Neural progenitor cell (in vitro differentiated cells): ENCODE measurements around the gene CDH18. TPM values are rescaled to one million over a fixed set of nuclear protein-coding genes. Genes with fewer than 3 reads are reported as not detected.
"Not testable (repeated sequence)": the region's sequence is repeated elsewhere in the genome, so short reads cannot be mapped to it uniquely, and the experiment has no call there.

ENCODE experiments used
- DNase-seq: peaks from one replicate; pipeline ENCODE4 v3.0.0-alpha.2; 2016; ENCODE audit warnings: low spot score
- H2AFZ ChIP-seq: fragments of 200-600 bp; sonication (generic); replicated peaks from 2 replicates; pipeline ENCODE4 v1.6.1; 2016; ENCODE audit warnings: antibody characterized with exemption
- H3F3A ChIP-seq: fragments of 200-600 bp; sonication (generic); 2 replicates; pipeline ENCODE4 v1.6.1; 2016; ENCODE audit warnings: antibody characterized with exemption, low read depth
- H3K27ac ChIP-seq: fragments of 200-600 bp; sonication (generic); 2 replicates; pipeline ENCODE4 v1.5.1; 2016; ENCODE audit warnings: mild to moderate bottlenecking
- H3K27me3 ChIP-seq: fragments of 200-600 bp; sonication (generic); 2 replicates; pipeline ENCODE4 v1.6.1; 2016; ENCODE audit warnings: mild to moderate bottlenecking, moderate library complexity
- H3K36me3 ChIP-seq: fragments of 200-600 bp; sonication (generic); 2 replicates; pipeline ENCODE4 v1.5.1; 2016
- H3K4me1 ChIP-seq: fragments of 200-600 bp; sonication (generic); 2 replicates; pipeline ENCODE4 v1.6.1; 2016; ENCODE audit warnings: mixed run types
- H3K4me2 ChIP-seq: fragments of 200-600 bp; sonication (generic); 2 replicates; pipeline ENCODE4 v1.6.1; 2016
- H3K4me3 ChIP-seq: fragments of 200-600 bp; sonication (generic); 2 replicates; pipeline ENCODE4 v1.5.1; 2016
- H3K79me2 ChIP-seq: fragments of 200-600 bp; sonication (generic); 2 replicates; pipeline ENCODE4 v1.6.1; 2016; ENCODE audit warnings: low read depth
- H3K9ac ChIP-seq: fragments of 200-600 bp; sonication (generic); 2 replicates; pipeline ENCODE4 v1.6.1; 2016
- H3K9me3 ChIP-seq: fragments of 200-600 bp; sonication (generic); 2 replicates; pipeline ENCODE4 v1.5.1; 2016; ENCODE audit warnings: low read depth
- H4K20me1 ChIP-seq: fragments of 200-600 bp; sonication (generic); 2 replicates; pipeline ENCODE4 v1.6.1; 2016; ENCODE audit warnings: low read depth
- H3K27ac Mint-ChIP-seq: 3 replicates; pipeline ENCODE4 v1.8.0; 2021; ENCODE audit warnings: mixed read lengths
- H3K27me3 Mint-ChIP-seq: 2 replicates; pipeline ENCODE4 v1.8.0; 2022; ENCODE audit warnings: low read depth, mild to moderate bottlenecking, inconsistent platforms, moderate library complexity, mixed read lengths; ENCODE audit not compliant: insufficient read depth
- H3K36me3 Mint-ChIP-seq: 3 replicates; pipeline ENCODE4 v1.8.0; 2021; ENCODE audit warnings: mixed read lengths
- H3K4me1 Mint-ChIP-seq: 3 replicates; pipeline ENCODE4 v1.8.0; 2021; ENCODE audit warnings: mixed read lengths
- H3K4me3 Mint-ChIP-seq: 3 replicates; pipeline ENCODE4 v1.8.0; 2021; ENCODE audit warnings: mild to moderate bottlenecking, moderate library complexity, mixed read lengths
- H3K9me3 Mint-ChIP-seq: 3 replicates; pipeline ENCODE4 v1.8.0; 2020; ENCODE audit warnings: mixed read lengths
- EZH2 ChIP-seq: fragments of 200-600 bp; sonication (generic); IDR thresholded peaks from 2 replicates; pipeline ENCODE4 v1.6.1; 2017; ENCODE audit warnings: antibody characterized with exemption, mild to moderate bottlenecking, moderate library complexity
- EZH2phosphoT487 ChIP-seq: fragments of 200-600 bp; sonication (generic); IDR thresholded peaks from 2 replicates; pipeline ENCODE4 v1.6.1; 2017; ENCODE audit warnings: antibody characterized with exemption
- total RNA-seq: library from RNA; depleted of rRNA; stranded (reverse); fragments of >200 nt; gene quantifications from 2 replicates; pipeline ENCODE4 v1.2.3, GENCODE V29; 2015; ENCODE audit warnings: low replicate concordance
- TF ChIP-seq, protein P1 (sequence below): fragments of 200-600 bp; sonication (generic); IDR thresholded peaks from 2 replicates; pipeline ENCODE4 v1.5.1; 2017; ENCODE audit warnings: antibody characterized with exemption, mild to moderate bottlenecking

Gene CDH18
- total RNA-seq, 1 donor from 2014 or later, result 0.58 TPM

DNA sequence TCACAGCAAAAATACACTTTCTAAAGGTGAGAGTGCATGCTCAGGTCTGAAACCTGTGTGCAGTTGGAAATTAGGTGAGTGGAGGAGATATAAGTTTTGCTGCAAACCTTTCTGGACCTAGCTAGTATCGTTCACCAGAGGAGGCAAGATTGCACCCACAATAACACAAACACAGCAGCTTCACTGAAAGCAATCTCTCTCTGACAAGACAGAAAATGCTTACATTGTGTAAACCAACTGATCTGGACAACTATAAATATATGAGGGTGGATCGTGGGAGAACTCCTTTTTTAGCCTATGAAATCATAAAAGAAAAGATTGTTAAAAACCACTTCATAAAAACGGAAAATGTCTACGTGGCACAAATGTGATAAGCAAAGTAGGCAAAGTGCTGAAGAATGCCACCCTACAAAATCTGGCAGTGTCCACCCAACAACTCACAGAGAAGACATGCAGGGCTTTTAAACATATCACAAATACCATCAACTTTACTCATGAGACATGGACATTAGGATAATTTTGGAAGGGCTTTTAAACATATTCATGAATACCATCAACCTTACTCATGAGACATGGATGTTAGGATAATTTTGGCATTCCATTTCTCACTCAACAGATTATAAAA lies 134.3 kb downstream of the CDH18 start:
- Histone ChIP-seq H3K4me1 (no peaks in the 10 kb centered on the region), H3K79me2 (no peaks in the 10 kb centered on the region), H3K9me3 (no peaks in the 10 kb centered on the region), H3K4me2 (no peak overlapping the region), H3K4me3 (no peak overlapping the region), H4K20me1 (no peaks in the 10 kb centered on the region), H2AFZ (peak overlapping the region; percentile 20), H3K36me3 (no peaks in the 10 kb centered on the region), H3K9ac (no peak overlapping the region), H3K27ac (no peak overlapping the region), H3F3A (no peaks in the 10 kb centered on the region), H3K27me3 (no peaks in the 10 kb centered on the region)
- no peak overlapping the region for H3K27ac Mint-ChIP-seq
- DNase-seq, result no peak
- H3K36me3 Mint-ChIP-seq, result no peaks in the 10 kb centered on the region
- TF ChIP-seq, protein P1, sequence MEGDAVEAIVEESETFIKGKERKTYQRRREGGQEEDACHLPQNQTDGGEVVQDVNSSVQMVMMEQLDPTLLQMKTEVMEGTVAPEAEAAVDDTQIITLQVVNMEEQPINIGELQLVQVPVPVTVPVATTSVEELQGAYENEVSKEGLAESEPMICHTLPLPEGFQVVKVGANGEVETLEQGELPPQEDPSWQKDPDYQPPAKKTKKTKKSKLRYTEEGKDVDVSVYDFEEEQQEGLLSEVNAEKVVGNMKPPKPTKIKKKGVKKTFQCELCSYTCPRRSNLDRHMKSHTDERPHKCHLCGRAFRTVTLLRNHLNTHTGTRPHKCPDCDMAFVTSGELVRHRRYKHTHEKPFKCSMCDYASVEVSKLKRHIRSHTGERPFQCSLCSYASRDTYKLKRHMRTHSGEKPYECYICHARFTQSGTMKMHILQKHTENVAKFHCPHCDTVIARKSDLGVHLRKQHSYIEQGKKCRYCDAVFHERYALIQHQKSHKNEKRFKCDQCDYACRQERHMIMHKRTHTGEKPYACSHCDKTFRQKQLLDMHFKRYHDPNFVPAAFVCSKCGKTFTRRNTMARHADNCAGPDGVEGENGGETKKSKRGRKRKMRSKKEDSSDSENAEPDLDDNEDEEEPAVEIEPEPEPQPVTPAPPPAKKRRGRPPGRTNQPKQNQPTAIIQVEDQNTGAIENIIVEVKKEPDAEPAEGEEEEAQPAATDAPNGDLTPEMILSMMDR, result no peak
- TF ChIP-seq EZH2 (no peak), EZH2phosphoT487 (no peak)
- no peak overlapping the region for H3K4me3 Mint-ChIP-seq
- H3K27me3 Mint-ChIP-seq, result no peaks in the 10 kb centered on the region
- no peaks in the 10 kb centered on the region for H3K4me1 Mint-ChIP-seq
- no peaks in the 10 kb centered on the region for H3K9me3 Mint-ChIP-seq

DNA sequence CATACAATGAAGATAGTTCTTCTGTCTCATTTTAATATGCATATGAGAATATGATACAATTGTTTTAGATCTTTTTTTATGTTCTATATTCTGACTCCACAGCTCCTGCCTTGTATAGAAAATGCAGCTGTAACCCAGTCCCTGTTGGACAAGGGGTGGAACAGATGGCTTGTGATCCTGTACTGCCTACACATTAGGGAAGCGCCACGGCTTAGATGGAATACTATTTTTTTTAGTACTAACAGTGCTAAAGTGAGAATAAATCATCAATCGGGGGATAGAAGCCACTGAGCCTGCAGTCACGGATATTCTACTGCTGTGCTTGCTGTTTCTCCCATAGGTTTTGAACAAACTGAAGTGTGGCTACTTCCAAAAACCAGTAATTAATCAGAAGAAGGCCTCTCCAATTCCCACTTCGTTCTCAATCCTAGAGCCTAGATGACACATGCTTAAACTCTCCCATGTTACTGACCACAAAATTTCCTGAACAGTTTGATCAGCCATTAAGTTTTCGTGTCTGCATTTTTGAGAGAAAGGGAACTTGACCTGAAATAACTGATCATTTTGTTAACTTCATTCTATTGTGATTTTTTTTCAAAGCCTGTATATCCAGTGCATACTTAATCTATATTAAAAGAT lies 150.3 kb downstream of the CDH18 start:
- no peaks in the 10 kb centered on the region for H3K9me3 ChIP-seq
- H2AFZ ChIP-seq, result no peak overlapping the region
- no peaks in the 10 kb centered on the region for H3K4me1 ChIP-seq
- no peaks in the 10 kb centered on the region for H3K4me1 Mint-ChIP-seq
- peaks cover 16% of the 10 kb centered on the region for H3K36me3 Mint-ChIP-seq
- H3K36me3 ChIP-seq, result no peaks in the 10 kb centered on the region
- no peak overlapping the region for H3K27ac Mint-ChIP-seq
- TF ChIP-seq, protein P1, result no peak
- TF ChIP-seq EZH2phosphoT487, result no peak
- TF ChIP-seq EZH2, result no peak
- no peaks in the 10 kb centered on the region for H3K79me2 ChIP-seq
- no peaks in the 10 kb centered on the region for H3K27me3 ChIP-seq
- no peaks in the 10 kb centered on the region for H3K27me3 Mint-ChIP-seq
- no peaks in the 10 kb centered on the region for H4K20me1 ChIP-seq
- no peak overlapping the region for H3K27ac ChIP-seq
- no peak overlapping the region for H3K4me3 Mint-ChIP-seq
- H3K9ac ChIP-seq, result no peak overlapping the region
- no peaks in the 10 kb centered on the region for H3F3A ChIP-seq
- H3K9me3 Mint-ChIP-seq, result peaks cover 13% of the 10 kb centered on the region
- DNase-seq, result no peak
- H3K4me3 ChIP-seq, result no peak overlapping the region
- H3K4me2 ChIP-seq, result no peak overlapping the region

DNA sequence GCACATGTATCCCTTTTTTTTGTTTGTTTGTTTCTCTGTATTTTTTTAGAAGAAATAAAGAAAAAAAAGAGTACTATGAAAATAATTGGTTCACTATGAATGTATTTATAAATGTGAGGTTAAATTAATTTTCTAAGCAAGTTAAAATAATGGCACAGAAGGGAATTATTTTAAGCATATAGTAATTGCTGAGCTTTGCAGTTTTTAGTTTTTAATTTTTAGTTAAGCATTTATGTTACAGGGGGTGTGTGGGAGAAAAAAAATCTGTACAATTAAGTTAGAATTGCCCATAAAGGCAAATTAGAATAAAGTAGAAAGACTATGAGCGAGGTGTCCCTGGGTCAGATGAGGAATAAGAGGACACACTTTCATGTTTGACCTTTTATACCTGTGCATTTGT lies 152.6 kb downstream of the CDH18 start:
- DNase-seq, result no peak
- no peaks in the 10 kb centered on the region for H3K27me3 ChIP-seq
- no peak overlapping the region for H3K4me2 ChIP-seq
- no peaks in the 10 kb centered on the region for H3F3A ChIP-seq
- no peak overlapping the region for H3K27ac ChIP-seq
- Mint-ChIP-seq H3K36me3 (peaks cover 16% of the 10 kb centered on the region), H3K27ac (no peak overlapping the region), H3K27me3 (no peaks in the 10 kb centered on the region), H3K4me3 (no peak overlapping the region), H3K9me3 (peaks cover 19% of the 10 kb centered on the region), H3K4me1 (no peaks in the 10 kb centered on the region)
- no peaks in the 10 kb centered on the region for H3K4me1 ChIP-seq
- no peak overlapping the region for H2AFZ ChIP-seq
- H3K9me3 ChIP-seq, result no peaks in the 10 kb centered on the region
- no peaks in the 10 kb centered on the region for H3K79me2 ChIP-seq
- H3K9ac ChIP-seq, result no peak overlapping the region
- H4K20me1 ChIP-seq, result no peaks in the 10 kb centered on the region
- no peaks in the 10 kb centered on the region for H3K36me3 ChIP-seq
- H3K4me3 ChIP-seq, result no peak overlapping the region
- TF ChIP-seq, protein P1, result no peak
- TF ChIP-seq EZH2, result no peak
- TF ChIP-seq EZH2phosphoT487, result no peak

DNA sequence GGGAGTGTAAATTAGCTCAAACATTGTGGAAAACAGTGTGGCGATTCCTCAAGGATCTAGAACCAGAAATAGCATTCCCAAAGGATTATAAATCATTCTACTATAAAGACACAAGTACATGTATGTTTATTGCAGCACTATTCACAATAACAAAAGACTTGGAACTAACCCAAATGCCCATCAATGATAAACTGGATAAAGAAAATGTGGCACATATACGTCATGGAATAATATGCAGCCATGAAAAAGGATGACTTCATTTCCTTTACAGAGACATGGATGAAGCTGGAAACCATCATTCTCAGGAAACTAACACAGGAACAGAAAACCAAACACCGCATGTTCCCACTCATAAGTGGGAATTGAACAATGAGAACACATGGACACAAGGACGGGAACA lies 175.3 kb downstream of the CDH18 start:
- H3K36me3 Mint-ChIP-seq, H4K20me1 ChIP-seq, H3K9me3 Mint-ChIP-seq, H3K9me3 ChIP-seq, DNase-seq, H3K27ac ChIP-seq, H3K4me3 Mint-ChIP-seq, H3K4me1 ChIP-seq, H2AFZ ChIP-seq, H3K27me3 Mint-ChIP-seq, H3K27ac Mint-ChIP-seq, H3F3A ChIP-seq, H3K36me3 ChIP-seq, H3K9ac ChIP-seq, H3K4me3 ChIP-seq, H3K4me2 ChIP-seq, H3K4me1 Mint-ChIP-seq, H3K79me2 ChIP-seq, H3K27me3 ChIP-seq: not testable (repeated sequence)
